Hepatocyte (in vitro differentiated cells): ENCODE data around the gene IRF2. TPM values are rescaled to one million over a fixed set of nuclear protein-coding genes. Genes with fewer than 3 reads are reported as not detected.

Experiments used
- DNase-seq: peaks from one replicate; pipeline ENCODE4 v3.0.0-alpha.2; 2016; ENCODE audit warnings: low spot score
- H2AFZ ChIP-seq: fragments of 200-600 bp; sonication (generic); 2 replicates; pipeline ENCODE4 v1.6.0; 2016; ENCODE audit warnings: antibody characterized with exemption, mild to moderate bottlenecking
- H3K27ac ChIP-seq: fragments of 200-600 bp; sonication (generic); 2 replicates; pipeline ENCODE4 v1.5.1; 2016; ENCODE audit warnings: mild to moderate bottlenecking
- H3K27me3 ChIP-seq: fragments of 200-600 bp; sonication (generic); 2 replicates; pipeline ENCODE4 v1.6.1; 2016
- H3K36me3 ChIP-seq: fragments of 200-600 bp; sonication (generic); replicated peaks from 2 replicates; pipeline ENCODE4 v1.5.1; 2016; ENCODE audit warnings: low read depth; ENCODE audit not compliant: insufficient read depth
- H3K4me1 ChIP-seq: fragments of 200-600 bp; sonication (generic); 2 replicates; pipeline ENCODE4 v1.5.1; 2016; ENCODE audit warnings: mild to moderate bottlenecking, moderate library complexity; ENCODE audit not compliant: insufficient read depth
- H3K4me2 ChIP-seq: fragments of 200-600 bp; sonication (generic); 2 replicates; pipeline ENCODE4 v1.6.0; 2016
- H3K4me3 ChIP-seq: fragments of 200-600 bp; sonication (generic); 2 replicates; pipeline ENCODE4 v1.5.1; 2016; ENCODE audit warnings: mild to moderate bottlenecking
- H3K79me2 ChIP-seq: fragments of 200-600 bp; sonication (generic); 2 replicates; pipeline ENCODE4 v1.6.0; 2017; ENCODE audit warnings: mild to moderate bottlenecking
- H3K9me2 ChIP-seq: fragments of 200-600 bp; sonication (generic); replicated peaks from 2 replicates; pipeline ENCODE4 v1.6.0; 2017; ENCODE audit warnings: mild to moderate bottlenecking; ENCODE audit not compliant: insufficient read depth
- H3K9me3 ChIP-seq: fragments of 200-600 bp; sonication (generic); 2 replicates; pipeline ENCODE4 v1.5.1; 2016; ENCODE audit warnings: low read depth, mild to moderate bottlenecking
- H4K20me1 ChIP-seq: fragments of 200-600 bp; sonication (generic); 2 replicates; pipeline ENCODE4 v1.6.0; 2016; ENCODE audit warnings: mild to moderate bottlenecking; ENCODE audit not compliant: insufficient read depth, poor library complexity, severe bottlenecking
- EZH2 ChIP-seq: fragments of 200-600 bp; sonication (generic); IDR thresholded peaks from 2 replicates; pipeline ENCODE4 v1.6.1; 2016; ENCODE audit warnings: antibody characterized with exemption, mild to moderate bottlenecking, borderline replicate concordance
- EZH2phosphoT487 ChIP-seq: fragments of 200-600 bp; sonication (generic); IDR thresholded peaks from one replicate; pipeline ENCODE4 v1.6.1; 2018; ENCODE audit warnings: antibody characterized with exemption, mild to moderate bottlenecking, low read depth, moderate library complexity; ENCODE audit not compliant: unreplicated experiment, severe bottlenecking
- WGBS: methylation state at CpG from one replicate; pipeline ENCODE4 v1.1.6; 2016; ENCODE audit warnings: low lambda C conversion rate; ENCODE audit errors: missing lambda C conversion rate; 5-methylcytosine and 5-hydroxymethylcytosine counted together
- polyA plus RNA-seq: library from polyadenylated mRNA; unstranded; fragments of >200 nt; fragmentation: Nextera tagmentation; extraction: Ambion mirVana; gene quantifications from 2 replicates; pipeline ENCODE4 v1.2.1, GENCODE V29; 2016
- total RNA-seq: library from RNA; depleted of rRNA; stranded (reverse); fragments of >200 nt; gene quantifications from 2 replicates; pipeline ENCODE4 v1.2.3, GENCODE V29; 2014
- TF ChIP-seq, protein P1 (sequence below): fragments of 200-600 bp; sonication (generic); IDR thresholded peaks from 2 replicates; pipeline ENCODE4 v1.5.1; 2016; ENCODE audit warnings: antibody characterized with exemption, mild to moderate bottlenecking; ENCODE audit not compliant: poor library complexity

Gene IRF2
- total and polyA plus RNA-seq, 2 experiments from 2014 or later = 17.7 to 41.1 TPM

DNA sequence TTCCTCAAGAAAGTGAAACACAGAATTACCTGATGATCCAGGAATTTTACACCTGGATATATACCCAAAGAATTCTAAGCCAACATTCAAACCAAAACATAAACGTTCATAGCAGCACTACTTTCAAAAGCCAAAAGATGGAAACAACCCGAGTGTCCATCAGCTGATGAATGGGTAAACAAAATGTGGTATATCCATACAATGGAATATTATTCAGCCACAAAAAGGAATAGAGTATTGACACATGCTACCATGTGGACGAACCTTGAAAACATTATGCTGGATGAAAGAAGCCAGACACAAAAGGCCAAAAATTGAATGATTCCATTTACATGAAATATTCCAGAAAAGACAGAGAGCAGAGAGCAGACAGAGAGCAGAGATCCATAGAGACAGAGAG, 52.0 kb downstream of the IRF2 start:
- Histone ChIP-seq H3K9me3 (peaks cover 8% of the 10 kb centered on the region), H3K79me2 (peaks cover 49% of the 10 kb centered on the region), H3K27ac (no peak overlapping the region), H3K4me3 (no peak overlapping the region), H4K20me1 (no peaks in the 10 kb centered on the region), H3K4me1 (peaks cover 6% of the 10 kb centered on the region), H3K9me2 (no peaks in the 10 kb centered on the region), H3K36me3 (no peaks in the 10 kb centered on the region), H2AFZ (no peak overlapping the region), H3K4me2 (no peak overlapping the region), H3K27me3 (no peaks in the 10 kb centered on the region)
- no peak for DNase-seq
- no peak for TF ChIP-seq EZH2phosphoT487
- 68% methylated on average over 3 of the region's 3 CpGs for WGBS

DNA sequence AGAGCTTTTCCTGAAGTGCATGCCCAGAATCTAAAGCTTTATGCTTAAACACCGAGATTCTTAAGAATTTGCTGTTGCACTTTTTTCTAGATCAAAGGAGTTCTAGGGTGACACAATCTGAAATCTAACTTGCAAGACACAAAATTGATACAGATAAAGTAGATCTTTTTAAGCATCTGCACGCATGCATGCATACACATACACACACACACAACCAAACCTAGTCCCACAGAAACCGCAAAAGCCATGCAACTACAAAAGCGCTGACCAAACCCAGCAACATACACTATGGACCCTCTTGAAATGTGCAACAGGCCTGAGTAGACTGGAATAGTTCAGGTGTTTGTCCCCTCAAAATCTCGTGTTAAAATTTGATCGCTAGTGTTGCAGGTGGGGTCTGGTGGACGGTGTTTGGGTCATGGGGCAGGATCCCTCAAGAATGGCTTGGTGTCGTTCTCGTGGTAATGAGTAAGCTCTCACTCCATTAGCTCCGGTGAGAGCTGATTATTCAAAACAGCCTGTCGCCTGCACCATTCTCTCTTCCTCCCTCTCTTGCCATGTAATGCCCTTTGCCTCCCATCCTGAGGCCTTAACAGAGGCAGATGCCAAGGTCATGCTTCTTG, 52.7 kb downstream of the IRF2 start:
- H2AFZ ChIP-seq = no peak overlapping the region

DNA sequence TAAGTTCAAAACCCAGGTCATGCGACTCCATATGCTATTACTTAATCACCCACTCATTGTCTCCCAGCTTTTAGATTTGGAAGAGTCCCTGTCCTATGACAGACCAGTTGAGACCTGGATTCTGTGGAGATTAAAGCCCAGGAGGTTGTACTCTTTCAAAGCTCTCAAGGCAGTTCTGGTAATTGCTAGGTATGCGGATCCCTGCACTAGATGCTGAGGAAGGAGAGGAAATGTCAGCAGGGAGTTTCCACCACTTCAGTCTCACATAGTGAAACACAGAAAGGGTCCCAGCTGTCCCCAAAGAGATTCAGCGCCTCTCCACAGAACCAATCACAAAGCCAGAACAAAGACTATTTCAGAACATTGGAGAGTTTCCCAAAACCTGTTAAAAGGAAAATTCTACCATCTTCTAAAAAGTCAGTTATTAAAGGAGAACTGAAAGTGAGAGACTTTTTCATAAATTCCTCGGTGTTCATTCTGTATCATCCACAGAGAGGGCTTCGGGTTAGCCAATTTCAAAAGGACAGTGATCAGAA, 53.4 kb downstream of the IRF2 start:
- Histone ChIP-seq H3K27ac (no peak overlapping the region), H3K36me3 (no peaks in the 10 kb centered on the region), H2AFZ (no peak overlapping the region), H3K4me3 (no peak overlapping the region), H4K20me1 (no peaks in the 10 kb centered on the region), H3K4me1 (peaks cover 6% of the 10 kb centered on the region), H3K9me2 (no peaks in the 10 kb centered on the region), H3K9me3 (peaks cover 8% of the 10 kb centered on the region), H3K27me3 (no peaks in the 10 kb centered on the region), H3K79me2 (peaks cover 49% of the 10 kb centered on the region), H3K4me2 (no peak overlapping the region)
- TF ChIP-seq EZH2phosphoT487 (no peak), EZH2 (no peak)
- TF ChIP-seq, protein P1, sequence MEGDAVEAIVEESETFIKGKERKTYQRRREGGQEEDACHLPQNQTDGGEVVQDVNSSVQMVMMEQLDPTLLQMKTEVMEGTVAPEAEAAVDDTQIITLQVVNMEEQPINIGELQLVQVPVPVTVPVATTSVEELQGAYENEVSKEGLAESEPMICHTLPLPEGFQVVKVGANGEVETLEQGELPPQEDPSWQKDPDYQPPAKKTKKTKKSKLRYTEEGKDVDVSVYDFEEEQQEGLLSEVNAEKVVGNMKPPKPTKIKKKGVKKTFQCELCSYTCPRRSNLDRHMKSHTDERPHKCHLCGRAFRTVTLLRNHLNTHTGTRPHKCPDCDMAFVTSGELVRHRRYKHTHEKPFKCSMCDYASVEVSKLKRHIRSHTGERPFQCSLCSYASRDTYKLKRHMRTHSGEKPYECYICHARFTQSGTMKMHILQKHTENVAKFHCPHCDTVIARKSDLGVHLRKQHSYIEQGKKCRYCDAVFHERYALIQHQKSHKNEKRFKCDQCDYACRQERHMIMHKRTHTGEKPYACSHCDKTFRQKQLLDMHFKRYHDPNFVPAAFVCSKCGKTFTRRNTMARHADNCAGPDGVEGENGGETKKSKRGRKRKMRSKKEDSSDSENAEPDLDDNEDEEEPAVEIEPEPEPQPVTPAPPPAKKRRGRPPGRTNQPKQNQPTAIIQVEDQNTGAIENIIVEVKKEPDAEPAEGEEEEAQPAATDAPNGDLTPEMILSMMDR = no peak
- WGBS = 91% methylated on average over 5 of the region's 5 CpGs
- DNase-seq = no peak

More for the DNA sequence above, 52.7 kb downstream of the IRF2 start:
- H3K9me2 ChIP-seq = no peaks in the 10 kb centered on the region
- peaks cover 6% of the 10 kb centered on the region for H3K4me1 ChIP-seq
- no peaks in the 10 kb centered on the region for H3K36me3 ChIP-seq
- peaks cover 49% of the 10 kb centered on the region for H3K79me2 ChIP-seq
- 98% methylated on average over 11 of the region's 11 CpGs for WGBS
- no peak for TF ChIP-seq EZH2
- TF ChIP-seq, protein P1 = no peak
- no peak for TF ChIP-seq EZH2phosphoT487
- H3K9me3 ChIP-seq = peaks cover 8% of the 10 kb centered on the region
- no peaks in the 10 kb centered on the region for H3K27me3 ChIP-seq
- H4K20me1 ChIP-seq = no peaks in the 10 kb centered on the region
- H3K4me3 ChIP-seq = no peak overlapping the region
- DNase-seq = no peak
- H3K4me2 ChIP-seq = no peak overlapping the region
- H3K27ac ChIP-seq = no peak overlapping the region

DNA sequence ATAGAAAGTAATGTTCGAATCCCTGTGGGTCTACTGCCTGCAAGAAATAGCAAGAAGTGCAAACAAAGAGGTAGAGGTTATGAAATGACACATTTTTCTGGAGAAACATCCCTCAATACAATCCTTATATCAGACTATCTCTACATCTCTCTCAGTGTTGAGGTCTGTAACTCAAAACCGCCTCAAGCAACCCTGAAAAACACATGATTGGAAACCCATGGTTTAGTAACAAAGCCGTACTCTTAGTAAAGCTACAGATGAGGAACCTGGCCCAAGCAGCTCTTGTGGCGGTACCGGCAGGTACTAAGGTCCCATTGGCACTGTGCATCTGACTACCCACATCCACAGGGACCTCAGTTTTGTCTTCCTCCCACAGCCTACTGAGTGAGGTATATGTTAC, 53.9 kb downstream of the IRF2 start:
- no peaks in the 10 kb centered on the region for H4K20me1 ChIP-seq
- H3K9me2 ChIP-seq = no peaks in the 10 kb centered on the region
- no peak overlapping the region for H3K4me2 ChIP-seq
- H3K36me3 ChIP-seq = no peaks in the 10 kb centered on the region
- H3K79me2 ChIP-seq = peaks cover 51% of the 10 kb centered on the region
- no peak overlapping the region for H3K27ac ChIP-seq
- no peak overlapping the region for H2AFZ ChIP-seq
- DNase-seq = no peak
- H3K27me3 ChIP-seq = no peaks in the 10 kb centered on the region
- TF ChIP-seq, protein P1 = no peak
- TF ChIP-seq EZH2 = no peak
- no peak for TF ChIP-seq EZH2phosphoT487
- H3K4me3 ChIP-seq = no peak overlapping the region
- WGBS = 96% methylated on average over 5 of the region's 5 CpGs
- peaks cover 6% of the 10 kb centered on the region for H3K4me1 ChIP-seq
- H3K9me3 ChIP-seq = peaks cover 8% of the 10 kb centered on the region
